NCI-H524 (cell line): ENCODE measurements around the gene CEP63.
A peak's percentile ranks its signal among the peaks of the same experiment; 100 is the strongest.
"Not testable (repeated sequence)": the region's sequence is repeated elsewhere in the genome, so short reads cannot be mapped to it uniquely, and the experiment has no call there.

ENCODE experiments used
- DNase-seq, 2 experiments: peaks; one replicate each; lab custom pipeline; 2025; lab: John Stamatoyannopoulos, UW

Gene CEP63

GRCh38 chr3:134516905-134517304, 31.0 kb downstream of the CEP63 start:
- peak; percentile 86 to 95 for DNase-seq

GRCh38 chr3:134517791-134518190, 31.9 kb downstream of the CEP63 start:
- no peak for DNase-seq

DNA sequence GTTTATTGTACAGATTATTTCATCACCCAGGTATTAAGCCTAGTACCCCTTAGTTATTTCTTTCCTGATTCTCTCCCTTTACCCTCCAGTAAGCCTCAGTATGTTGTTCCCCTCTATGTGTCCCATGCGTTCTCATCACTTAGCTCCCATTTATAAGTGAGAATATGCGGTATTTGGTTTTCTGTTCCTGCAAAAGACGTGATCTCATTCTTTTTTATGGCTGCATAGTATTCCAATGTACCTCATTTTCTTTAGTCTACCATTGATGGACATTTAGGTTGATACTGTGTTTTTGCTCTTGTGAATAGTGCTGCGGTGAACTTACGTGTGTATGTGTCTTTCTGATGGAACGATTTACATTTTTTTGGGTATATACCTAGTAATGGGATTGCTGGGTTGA, 36.7 kb downstream of the CEP63 start:
- DNase-seq = no peak

- DNase-seq = no peak
Measured at GRCh38 chr3:134525293-134525692, 39.4 kb downstream of the CEP63 start.

DNA sequence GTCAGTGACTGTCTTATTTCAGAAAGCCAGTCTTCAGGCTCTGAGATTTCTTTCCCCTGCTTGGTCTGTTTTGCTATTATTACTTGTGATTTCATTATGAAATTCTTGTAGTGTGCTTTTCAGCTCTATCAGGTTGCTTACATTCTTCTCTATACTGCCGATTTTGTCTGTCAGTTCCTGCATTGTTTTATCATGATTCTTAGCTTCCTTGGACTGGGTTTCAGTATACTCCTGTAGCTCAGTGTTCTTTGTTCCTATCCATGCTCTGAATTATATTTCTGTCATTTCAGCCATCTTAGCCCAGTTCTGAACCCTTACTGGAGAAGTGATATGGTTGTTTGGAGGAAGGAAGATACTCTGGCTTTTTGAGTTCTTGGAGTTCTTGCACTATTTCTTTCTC, 40.5 kb downstream of the CEP63 start:
- DNase-seq = no peak

DNA sequence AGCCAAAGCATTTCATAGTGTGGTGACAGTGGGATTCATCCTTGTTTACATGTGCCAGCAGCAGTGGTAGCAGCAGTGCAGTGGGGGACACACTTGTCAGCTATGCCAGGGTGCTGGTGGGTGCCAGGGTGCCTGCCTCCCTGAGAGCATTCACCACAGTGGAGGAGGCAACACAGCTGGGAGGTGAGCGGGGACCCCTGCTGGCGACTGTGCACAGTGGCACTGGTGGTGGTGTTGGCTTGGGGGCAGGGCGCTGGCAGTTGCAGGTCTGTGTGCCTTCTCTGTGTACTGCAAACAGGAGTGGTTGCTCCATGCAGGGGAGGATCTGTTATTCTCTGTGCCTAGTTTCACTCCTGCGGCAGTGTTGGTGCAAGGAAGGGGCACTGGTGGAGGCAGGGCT, 41.2 kb downstream of the CEP63 start:
- DNase-seq = no peak

GRCh38 chr3:134527538-134528186, 41.8 kb downstream of the CEP63 start:
- no peak for DNase-seq

GRCh38 chr3:134533493-134533892, 47.6 kb downstream of the CEP63 start:
- DNase-seq = no peak

DNA sequence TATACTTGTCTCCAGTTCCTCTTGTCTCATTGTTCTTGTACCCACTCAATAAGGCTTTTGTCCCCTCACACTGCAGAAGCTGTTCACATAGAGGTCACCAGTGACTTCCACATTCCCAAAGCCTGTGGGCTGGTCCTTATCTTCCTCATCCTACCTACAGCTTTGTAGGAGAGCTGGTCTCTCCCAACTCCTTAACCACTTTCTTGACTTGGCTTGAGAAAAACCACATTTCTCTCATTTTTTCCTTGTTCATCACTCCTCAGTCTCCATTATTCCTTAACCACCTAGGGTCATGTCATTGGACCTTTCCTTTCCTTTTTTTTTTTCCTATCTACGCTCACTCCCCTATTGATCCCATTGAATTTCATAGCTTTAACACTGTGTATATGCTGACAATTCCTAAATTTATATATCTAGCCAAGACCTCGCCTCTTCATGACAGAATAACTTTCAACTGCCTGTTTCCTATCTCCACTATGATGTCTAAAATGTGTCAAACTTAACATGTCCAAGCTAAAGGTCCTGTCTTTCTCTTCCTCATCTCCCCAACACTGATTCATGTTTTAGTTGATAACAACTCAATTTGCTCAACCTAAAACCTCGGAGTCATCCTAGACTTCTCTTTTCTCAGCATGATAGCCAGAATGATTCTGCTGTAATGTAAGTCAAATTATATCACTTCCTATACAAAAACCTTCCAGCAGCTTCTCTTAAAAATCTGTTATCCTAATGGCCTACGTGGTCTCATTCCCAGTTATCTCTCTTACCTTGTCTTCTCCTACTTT, 49.5 kb downstream of the CEP63 start:
- no peak for DNase-seq

GRCh38 chr3:134536781-134537180, 50.9 kb downstream of the CEP63 start:
- no peak for DNase-seq

- peak in 1 of 2 experiments; percentile 6 for DNase-seq
Measured at GRCh38 chr3:134542287-134542958, 56.6 kb downstream of the CEP63 start.

DNA sequence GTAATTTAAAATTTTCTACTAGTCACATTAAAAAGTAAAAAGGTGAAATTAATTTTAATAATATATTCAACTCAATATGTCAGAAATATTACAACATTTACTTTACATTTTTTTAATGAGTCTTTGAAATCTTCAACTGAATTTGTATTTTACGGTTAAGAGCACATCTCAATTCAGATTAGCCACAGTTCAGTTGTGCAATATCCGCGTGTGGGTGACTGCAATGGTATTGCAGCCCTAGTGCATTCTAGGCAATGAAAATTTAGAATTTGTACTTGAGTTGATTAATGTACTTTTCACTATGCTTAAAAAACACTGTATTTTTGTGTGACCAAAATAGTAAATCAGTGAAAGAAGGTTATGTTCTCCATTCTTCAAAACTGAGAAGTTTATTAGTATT, 57.3 kb downstream of the CEP63 start:
- no peak for DNase-seq

DNA sequence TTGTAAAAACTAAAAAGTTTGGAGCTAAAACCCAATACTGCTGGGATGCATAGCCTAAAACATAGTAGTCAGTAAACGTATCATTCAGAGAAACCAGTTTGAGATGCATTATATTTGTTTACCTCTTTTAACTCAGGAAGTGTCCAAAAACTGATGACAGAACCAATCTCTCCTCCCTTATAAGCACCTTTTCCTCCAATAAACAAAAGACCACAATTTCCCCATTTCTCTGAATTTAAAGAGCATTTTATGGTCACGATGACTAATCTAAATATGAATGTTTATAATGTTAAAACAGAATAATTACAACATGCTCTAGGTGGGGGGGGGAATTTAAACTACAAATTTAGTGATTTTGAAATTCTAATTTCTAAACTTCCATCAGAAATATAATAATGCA, 58.5 kb downstream of the CEP63 start:
- no peak for DNase-seq

GRCh38 chr3:134544783-134545182, 58.9 kb downstream of the CEP63 start:
- not testable (repeated sequence) for DNase-seq

- DNase-seq = no peak
Measured at GRCh38 chr3:134545818-134546217, 60.0 kb downstream of the CEP63 start.

- DNase-seq = no peak
Measured at GRCh38 chr3:134552784-134553183, 66.9 kb downstream of the CEP63 start.

DNA sequence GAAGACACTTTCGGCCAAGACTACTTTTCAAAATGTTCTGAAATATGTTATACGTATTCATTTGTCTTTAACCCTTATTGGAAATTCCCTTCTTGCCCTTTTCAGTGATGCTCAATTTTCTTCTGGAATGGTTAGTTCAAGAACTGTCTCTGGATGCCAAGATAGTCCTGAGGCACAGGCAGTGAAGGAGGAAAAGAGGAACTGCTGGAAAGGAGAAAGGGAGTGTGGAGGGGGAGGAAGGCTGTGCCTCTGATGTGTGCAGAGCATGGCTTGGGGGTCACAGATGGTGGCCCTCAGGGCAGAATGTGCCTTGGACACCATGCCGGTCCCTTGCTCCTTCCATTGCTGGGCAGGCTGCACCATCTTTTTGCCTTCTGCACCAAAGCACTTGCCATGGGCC, 73.7 kb downstream of the CEP63 start:
- DNase-seq = no peak

- no peak for DNase-seq
Measured at GRCh38 chr3:134562055-134562454, 76.2 kb downstream of the CEP63 start.

DNA sequence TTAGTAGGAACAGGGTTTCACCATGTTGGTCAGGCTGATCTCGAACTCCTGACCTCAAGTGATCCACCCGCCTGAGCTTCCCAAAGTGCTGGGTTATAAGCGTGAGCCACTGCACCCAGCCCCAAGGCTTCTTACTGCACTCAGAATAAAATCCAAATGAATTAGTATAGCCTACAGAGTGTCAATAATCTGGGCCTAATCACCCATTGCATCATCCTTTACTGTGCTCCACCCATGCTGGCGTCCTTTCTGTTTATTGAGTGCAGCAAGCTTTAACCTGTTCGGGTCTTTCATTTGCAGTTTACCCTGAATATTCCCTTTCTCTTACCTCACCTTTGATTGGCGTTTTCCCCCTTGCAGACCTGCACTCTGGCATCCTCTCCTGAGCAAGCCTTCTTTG, 77.7 kb downstream of the CEP63 start:
- no peak for DNase-seq

GRCh38 chr3:134564991-134565390, 79.1 kb downstream of the CEP63 start:
- DNase-seq = no peak

DNA sequence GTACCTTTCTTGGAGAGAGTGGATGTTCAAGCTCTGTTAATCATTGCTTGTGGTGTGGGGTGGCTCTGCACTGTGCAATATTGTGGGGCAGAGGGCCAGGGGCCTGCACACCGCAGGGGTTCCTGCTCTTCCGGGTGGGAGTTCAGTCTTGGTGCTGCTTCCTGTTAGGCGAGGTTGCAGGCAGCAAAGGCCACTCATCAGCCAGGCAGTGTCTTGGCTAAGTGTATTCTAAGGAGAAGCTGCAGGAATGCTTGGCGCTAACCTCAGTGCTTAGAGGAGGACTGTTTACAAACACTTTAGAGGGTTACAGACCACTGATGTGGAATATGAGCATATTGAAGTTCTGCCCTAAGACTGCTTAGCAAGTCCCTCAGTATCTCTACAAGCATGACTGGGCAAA, 81.7 kb downstream of the CEP63 start:
- DNase-seq = no peak

GRCh38 chr3:134568790-134569189, 82.9 kb downstream of the CEP63 start:
- DNase-seq = no peak

GRCh38 chr3:134569899-134570298, 84.0 kb downstream of the CEP63 start:
- DNase-seq = not testable (repeated sequence)
